Cardiac muscle cell (in vitro differentiated cells and primary cell): ENCODE results near the gene NF2. TPM values are rescaled to one million over a fixed set of nuclear protein-coding genes. Genes with fewer than 3 reads are reported as not detected.
A peak's percentile ranks its signal among the peaks of the same experiment; 100 is the strongest.

Experiments
- DNase-seq, 2 donors: peaks; one replicate each; pipeline versions ENCODE4 v3.0.0 to v3.0.0-alpha.2; 2010 to 2017; ENCODE audit warnings: low read depth in 1 of 2, low spot score in 1 of 2
- H3K27ac ChIP-seq: fragments of 200-600 bp; sonication (generic); 2 replicates; pipeline ENCODE4 v1.5.1; 2016
- H3K27me3 ChIP-seq: fragments of 200-600 bp; sonication (generic); 2 replicates; pipeline ENCODE4 v1.6.0; 2016; ENCODE audit warnings: control low read depth
- H3K36me3 ChIP-seq: fragments of 200-600 bp; sonication (generic); 2 replicates; pipeline ENCODE4 v1.5.1; 2016; ENCODE audit warnings: control low read depth
- H3K4me1 ChIP-seq: fragments of 200-600 bp; sonication (generic); 2 replicates; pipeline ENCODE4 v1.8.1; 2017; ENCODE audit warnings: low read depth, mild to moderate bottlenecking, mixed run types
- H3K4me3 ChIP-seq: fragments of 200-600 bp; sonication (generic); 2 replicates; pipeline ENCODE4 v1.5.1; 2016; ENCODE audit warnings: mild to moderate bottlenecking
- H3K9me3 ChIP-seq: fragments of 200-600 bp; sonication (generic); 2 replicates; pipeline ENCODE4 v1.5.1; 2017; ENCODE audit warnings: low read depth, mild to moderate bottlenecking, control low read depth
- CTCF ChIP-seq: IDR thresholded peaks from 2 replicates; pipeline ENCODE4 v1.5.1; 2012; ENCODE audit warnings: low read depth, mild to moderate bottlenecking, low read length
- polyA plus RNA-seq: library from polyadenylated mRNA; unstranded; fragments of >200 nt; fragmentation: Nextera tagmentation; extraction: Ambion mirVana; gene quantifications from 2 replicates; pipeline ENCODE4 v1.2.1, GENCODE V29; 2016
- total RNA-seq: library from RNA; depleted of rRNA; stranded (reverse); fragments of >200 nt; gene quantifications from 2 replicates; pipeline ENCODE4 v1.2.3, GENCODE V29; 2016

NF2 gene
- total and polyA plus RNA-seq, 2 experiments from 2014 or later = 32.8 to 40.2 TPM

DNA sequence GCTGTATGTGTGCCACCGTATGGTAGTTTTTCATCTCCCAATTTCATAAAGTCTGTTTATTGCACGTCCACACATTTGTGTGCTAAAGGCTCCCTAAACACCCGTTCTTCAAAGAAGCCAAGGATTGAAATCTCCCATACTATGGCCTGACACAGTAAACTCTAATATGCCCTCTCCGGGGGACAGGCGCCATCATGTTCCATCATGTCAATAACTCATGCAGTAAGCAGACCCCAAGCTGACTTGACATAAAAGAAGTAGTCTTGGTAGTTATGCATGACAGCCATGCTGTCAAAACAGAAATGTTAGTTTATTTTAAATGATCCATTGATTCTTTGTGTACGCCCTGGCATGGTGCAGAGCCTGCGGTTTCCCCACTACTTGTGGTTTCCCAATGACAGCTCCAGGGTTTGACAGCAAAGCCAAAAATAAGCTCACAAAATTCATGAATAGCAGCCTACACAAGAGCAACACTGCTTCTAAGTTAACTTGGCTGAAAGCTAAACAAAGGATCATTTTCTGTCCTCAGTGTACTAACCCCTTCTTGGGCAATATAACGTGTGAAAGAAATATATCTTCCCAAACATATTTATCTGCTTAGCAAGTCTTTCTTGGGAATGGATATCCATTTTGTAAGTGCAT, 59.9 kb downstream of the NF2 start:
- no peak overlapping the region for H3K4me3 ChIP-seq
- H3K9me3 ChIP-seq = no peaks in the 10 kb centered on the region
- no peak for TF ChIP-seq CTCF
- H3K27ac ChIP-seq = no peak overlapping the region
- DNase-seq = no peak
- no peaks in the 10 kb centered on the region for H3K27me3 ChIP-seq
- peaks cover 33% of the 10 kb centered on the region for H3K4me1 ChIP-seq
- H3K36me3 ChIP-seq = peaks cover 3% of the 10 kb centered on the region

- Histone ChIP-seq H3K9me3 (no peaks in the 10 kb centered on the region), H3K4me3 (no peak overlapping the region), H3K27me3 (no peaks in the 10 kb centered on the region), H3K4me1 (peaks cover 12% of the 10 kb centered on the region), H3K36me3 (peaks cover 10% of the 10 kb centered on the region), H3K27ac (no peak overlapping the region)
- no peak for DNase-seq
- no peak for TF ChIP-seq CTCF
These were observed 62.1 kb downstream of the NF2 start for GRCh38 chr22:29665486-29665885.

DNA sequence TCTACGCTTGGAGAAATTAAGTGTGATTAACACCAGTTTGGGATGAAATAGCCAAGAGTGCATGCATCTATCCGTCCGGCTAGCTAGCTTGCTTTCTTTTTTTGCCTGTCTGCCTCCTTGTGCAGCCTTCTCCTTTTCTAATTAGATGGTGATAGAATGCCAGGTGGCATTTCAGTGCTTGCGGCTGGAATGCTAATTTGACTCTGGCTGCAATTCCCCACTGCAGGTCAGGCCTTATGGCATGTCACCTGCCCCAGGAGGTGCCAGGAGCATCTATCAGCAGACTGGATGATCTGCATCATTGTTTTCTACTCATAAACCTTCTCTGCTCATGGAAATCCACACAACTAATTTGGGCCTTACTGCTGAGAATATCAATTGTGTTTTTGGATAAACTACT, 65.2 kb downstream of the NF2 start:
- no peak for TF ChIP-seq CTCF
- H3K27ac ChIP-seq = no peak overlapping the region
- H3K9me3 ChIP-seq = no peaks in the 10 kb centered on the region
- no peak overlapping the region for H3K4me3 ChIP-seq
- DNase-seq = no peak
- H3K4me1 ChIP-seq = no peaks in the 10 kb centered on the region
- no peaks in the 10 kb centered on the region for H3K27me3 ChIP-seq
- peaks cover 16% of the 10 kb centered on the region for H3K36me3 ChIP-seq

GRCh38 chr22:29670626-29671025, 67.2 kb downstream of the NF2 start:
- TF ChIP-seq CTCF = no peak
- Histone ChIP-seq H3K36me3 (peaks cover 22% of the 10 kb centered on the region), H3K9me3 (no peaks in the 10 kb centered on the region), H3K27me3 (no peaks in the 10 kb centered on the region), H3K27ac (no peak overlapping the region), H3K4me3 (no peak overlapping the region), H3K4me1 (no peaks in the 10 kb centered on the region)
- DNase-seq = no peak

GRCh38 chr22:29673361-29674066, 70.1 kb downstream of the NF2 start:
- H3K27me3 ChIP-seq = no peaks in the 10 kb centered on the region
- no peak for DNase-seq
- no peak for TF ChIP-seq CTCF
- peaks cover 28% of the 10 kb centered on the region for H3K36me3 ChIP-seq
- no peaks in the 10 kb centered on the region for H3K4me1 ChIP-seq
- H3K9me3 ChIP-seq = no peaks in the 10 kb centered on the region
- no peak overlapping the region for H3K4me3 ChIP-seq
- peak overlapping the region; percentile 13 for H3K27ac ChIP-seq
